GM18909 (cell line): Measurements from ENCODE around the gene ISOC2.

Experiments
- ATAC-seq: cut with Tn5 transposase; IDR thresholded peaks from one replicate; pipeline ENCODE4 v1.9.1; 2021; ENCODE audit warnings: mild to moderate bottlenecking; ENCODE audit not compliant: unreplicated experiment, poor library complexity

ISOC2 gene

GRCh38 chr19:55490478-55491432 is 29.3 kb upstream of the ISOC2 start:
- ATAC-seq: no peak

GRCh38 chr19:55489711-55490477 is 28.5 kb upstream of the ISOC2 start:
- no peak for ATAC-seq

GRCh38 chr19:55488986-55489710 is 27.7 kb upstream of the ISOC2 start:
- ATAC-seq: no peak

GRCh38 chr19:55487924-55488687 is 26.7 kb upstream of the ISOC2 start, which contains the start of gene SSC5D:
Gene SSC5D, plus strand, starts transcription at chr19:55488436. Its CDS starts 154 bp downstream, at chr19:55488590.
- no peak for ATAC-seq

GRCh38 chr19:55486971-55487923 is 25.8 kb upstream of the ISOC2 start:
- ATAC-seq: no peak

GRCh38 chr19:55486043-55486970 is 24.9 kb upstream of the ISOC2 start:
- ATAC-seq: no peak

GRCh38 chr19:55485439-55486011 is 24.1 kb upstream of the ISOC2 start:
- no peak for ATAC-seq

- peak; percentile 61 for ATAC-seq
Measured at GRCh38 chr19:55484593-55485438, 23.4 kb upstream of the ISOC2 start, which contains the start of gene NAT14. Gene NAT14, plus strand, starts transcription at chr19:55485188. Its CDS starts 521 bp downstream, at chr19:55485709.

- no peak for ATAC-seq
Measured at GRCh38 chr19:55483706-55484592, 22.5 kb upstream of the ISOC2 start.

- ATAC-seq: no peak
Measured at GRCh38 chr19:55482967-55483705, 21.7 kb upstream of the ISOC2 start.

- no peak for ATAC-seq
Measured at GRCh38 chr19:55482156-55482961, 20.9 kb upstream of the ISOC2 start.

GRCh38 chr19:55481794-55482155 is 20.3 kb upstream of the ISOC2 start:
- no peak for ATAC-seq

- ATAC-seq: no peak
Measured at GRCh38 chr19:55481148-55481793, 19.8 kb upstream of the ISOC2 start.
